Activated B cell treated with CpG ODN at 0.5 μM for 24 hours (primary cell): ENCODE results near the gene GATAD2A. TPM values are rescaled to one million over a fixed set of nuclear protein-coding genes. Genes with fewer than 3 reads are reported as not detected.
A peak's percentile ranks its signal among the peaks of the same experiment; 100 is the strongest.

Experiments used
- ATAC-seq: fragments of 200-7000 bp; cut with Tn5 transposase; one replicate; pipeline ENCODE4 v1.10.0; 2021; ENCODE audit warnings: low read depth, mild to moderate bottlenecking, moderate library complexity
- CTCF ChIA-PET: fragments of 350-600 bp; sonication (Branson Sonifier 250); formaldehyde crosslinking; loops from one replicate; lab custom pipeline; 2021; ENCODE audit warnings: antibody characterized with exemption; lab: Charles Lee
- POLR2A ChIA-PET: fragments of 350-600 bp; sonication (Branson Sonifier 250); formaldehyde crosslinking; loops from one replicate; lab custom pipeline; 2021; ENCODE audit warnings: antibody characterized with exemption; lab: Charles Lee
- DNase-seq: peaks from one replicate; pipeline ENCODE4 v3.0.0; 2022
- H3K27ac Mint-ChIP-seq: one replicate; pipeline ENCODE4 v1.8.0; 2020; ENCODE audit warnings: mixed read lengths
- H3K27me3 Mint-ChIP-seq: one replicate; pipeline ENCODE4 v1.8.0; 2021; ENCODE audit warnings: mixed read lengths
- H3K36me3 Mint-ChIP-seq: one replicate; pipeline ENCODE4 v1.8.0; 2021; ENCODE audit warnings: low read depth, mixed read lengths
- H3K4me1 Mint-ChIP-seq: one replicate; pipeline ENCODE4 v1.8.0; 2021; ENCODE audit warnings: mixed read lengths
- H3K4me3 Mint-ChIP-seq: one replicate; pipeline ENCODE4 v1.8.0; 2020; ENCODE audit warnings: mild to moderate bottlenecking, mixed read lengths
- H3K9me3 Mint-ChIP-seq: one replicate; pipeline ENCODE4 v1.8.0; 2020; ENCODE audit warnings: mixed read lengths
- intact Hi-C: fragments of 100-400 bp; cut with micrococcal nuclease; formaldehyde crosslinking; loops from one replicate; pipeline ENCODE4 v1.15.1; 2024
- total RNA-seq: library from RNA; stranded (reverse); gene quantifications from 2 replicates; pipeline ENCODE4 v1.2.3, GENCODE V29; 2022
- TF ChIP-seq, protein P1 (sequence below): fragments of 200-600 bp; IDR thresholded peaks from one replicate; pipeline ENCODE4 v1.8.0; 2022; ENCODE audit warnings: antibody characterized with exemption, mild to moderate bottlenecking

Gene GATAD2A
- total RNA-seq, 1 donor from 2014 or later, result 116 TPM

DNA sequence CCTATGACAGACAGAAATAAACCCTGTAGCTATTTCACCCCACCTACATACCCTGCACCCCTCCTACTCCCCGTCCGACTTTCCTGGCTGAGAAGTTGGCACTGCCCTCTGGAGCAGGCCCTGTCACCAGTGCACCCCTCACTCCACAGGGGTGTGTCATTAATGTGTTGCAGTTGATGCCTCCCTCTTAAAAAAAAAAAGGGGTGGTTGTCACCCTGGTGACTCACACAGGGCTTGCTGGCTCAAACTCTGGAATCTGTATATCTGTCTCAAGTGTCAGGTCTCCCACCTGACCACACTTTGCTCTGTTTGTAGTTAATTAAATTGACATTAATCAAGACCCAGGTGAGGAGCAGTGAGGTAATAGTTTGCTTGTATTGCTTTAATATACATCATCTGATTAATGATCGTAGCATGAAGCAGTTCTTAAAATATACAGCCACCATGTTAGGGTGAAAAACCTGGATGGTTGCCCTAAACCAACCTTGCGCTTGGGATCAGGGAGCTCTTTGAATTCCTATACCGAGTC is 2.0 kb upstream of the GATAD2A start:
- H3K9me3 Mint-ChIP-seq, result no peaks in the 10 kb centered on the region
- H3K27me3 Mint-ChIP-seq, result no peaks in the 10 kb centered on the region
- DNase-seq, result no peak
- ATAC-seq, result no peak
- intact Hi-C loops, result loop anchor here (10.0 kb wide), 1 partner anchor 339 kb away; the partner anchor contains the start of gene SLC25A42
- CTCF ChIA-PET, result interaction anchor here (5.0 kb wide), 1 partner anchor 87 kb away, joined by 49 read pairs; no protein-coding TSS in a partner anchor
- H3K36me3 Mint-ChIP-seq, result peaks cover 5% of the 10 kb centered on the region
- H3K4me3 Mint-ChIP-seq, result no peak overlapping the region
- TF ChIP-seq, protein P1, sequence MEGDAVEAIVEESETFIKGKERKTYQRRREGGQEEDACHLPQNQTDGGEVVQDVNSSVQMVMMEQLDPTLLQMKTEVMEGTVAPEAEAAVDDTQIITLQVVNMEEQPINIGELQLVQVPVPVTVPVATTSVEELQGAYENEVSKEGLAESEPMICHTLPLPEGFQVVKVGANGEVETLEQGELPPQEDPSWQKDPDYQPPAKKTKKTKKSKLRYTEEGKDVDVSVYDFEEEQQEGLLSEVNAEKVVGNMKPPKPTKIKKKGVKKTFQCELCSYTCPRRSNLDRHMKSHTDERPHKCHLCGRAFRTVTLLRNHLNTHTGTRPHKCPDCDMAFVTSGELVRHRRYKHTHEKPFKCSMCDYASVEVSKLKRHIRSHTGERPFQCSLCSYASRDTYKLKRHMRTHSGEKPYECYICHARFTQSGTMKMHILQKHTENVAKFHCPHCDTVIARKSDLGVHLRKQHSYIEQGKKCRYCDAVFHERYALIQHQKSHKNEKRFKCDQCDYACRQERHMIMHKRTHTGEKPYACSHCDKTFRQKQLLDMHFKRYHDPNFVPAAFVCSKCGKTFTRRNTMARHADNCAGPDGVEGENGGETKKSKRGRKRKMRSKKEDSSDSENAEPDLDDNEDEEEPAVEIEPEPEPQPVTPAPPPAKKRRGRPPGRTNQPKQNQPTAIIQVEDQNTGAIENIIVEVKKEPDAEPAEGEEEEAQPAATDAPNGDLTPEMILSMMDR, result no peak
- POLR2A ChIA-PET, result interaction anchor here (0.6 to 2.5 kb wide), 2 partner anchors 15 to 18 kb away, joined by 6 to 29 read pairs; no protein-coding TSS in a partner anchor
- peak overlapping the region; percentile 63 for H3K27ac Mint-ChIP-seq
- peaks cover 40% of the 10 kb centered on the region for H3K4me1 Mint-ChIP-seq

DNA sequence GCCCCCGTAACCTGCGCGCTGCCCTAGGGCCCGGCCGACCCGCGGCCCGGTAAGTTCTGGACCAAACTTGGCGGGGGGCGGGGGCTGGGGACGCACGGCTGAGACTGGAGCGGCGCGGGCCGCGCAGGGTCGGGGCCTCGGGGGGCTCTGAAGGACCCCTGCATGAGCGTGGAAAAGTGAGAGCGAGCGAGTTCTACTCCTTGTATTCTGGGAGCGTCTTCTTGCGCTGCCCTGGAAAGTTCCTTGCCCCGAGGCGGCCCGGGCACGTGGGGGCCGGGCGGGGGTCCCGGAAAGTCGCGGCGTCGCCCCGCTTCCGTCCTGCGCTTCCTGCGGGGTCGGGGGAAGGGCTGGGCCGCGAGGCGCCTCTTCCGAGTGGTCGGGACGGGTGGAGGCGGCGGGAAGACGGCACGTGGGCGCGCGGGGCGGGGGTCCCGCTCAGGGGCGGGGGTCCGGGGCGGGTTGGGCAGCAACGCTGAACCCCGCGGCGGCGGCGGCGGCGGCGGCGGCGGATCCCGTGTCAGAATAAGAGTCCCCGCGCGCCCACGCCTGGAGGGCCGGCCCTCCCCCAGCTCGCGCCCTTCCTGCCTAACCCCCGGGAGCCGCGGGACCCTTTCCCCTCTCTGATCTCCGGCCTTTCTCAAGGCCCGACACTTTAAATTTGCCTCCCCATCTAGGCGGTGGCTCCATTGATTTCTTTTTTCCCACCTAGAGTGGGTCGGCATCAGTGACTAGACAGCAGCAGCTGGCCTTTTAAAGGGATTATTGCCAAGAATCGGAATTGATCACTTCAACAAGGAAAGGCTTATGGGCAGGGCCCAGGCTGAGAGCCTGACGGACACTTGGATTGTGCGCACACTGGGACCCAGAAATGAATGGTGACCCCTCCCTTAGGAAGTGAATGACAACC is 749 bp downstream of the GATAD2A start:
- peaks cover 66% of the 10 kb centered on the region for H3K4me1 Mint-ChIP-seq
- CTCF ChIA-PET, result interaction anchor here (0.7 to 5.0 kb wide), 10 partner anchors 11 to 127 kb away, joined by 3 to 49 read pairs (median 5); partner anchors contain the start of genes NDUFA13 and TSSK6
- no peaks in the 10 kb centered on the region for H3K9me3 Mint-ChIP-seq
- TF ChIP-seq, protein P1, result no peak
- H3K36me3 Mint-ChIP-seq, result peaks cover 12% of the 10 kb centered on the region
- no peaks in the 10 kb centered on the region for H3K27me3 Mint-ChIP-seq
- ATAC-seq, result peak; percentile 3
- peak overlapping the region; percentile 97 for H3K4me3 Mint-ChIP-seq
- intact Hi-C loops, result loop anchor here (1.0 to 10.0 kb wide), 9 partner anchors 21 to 341 kb away; partner anchors contain the start of genes BORCS8, MAU2, RFXANK and SLC25A42
- peak overlapping the region; percentile 89 for H3K27ac Mint-ChIP-seq
- POLR2A ChIA-PET, result interaction anchor here (0.6 to 2.8 kb wide), 18 partner anchors 9 to 338 kb away, joined by 3 to 29 read pairs (median 8); partner anchors contain the start of genes NDUFA13 and TSSK6
- DNase-seq, result peak; percentile 59

DNA sequence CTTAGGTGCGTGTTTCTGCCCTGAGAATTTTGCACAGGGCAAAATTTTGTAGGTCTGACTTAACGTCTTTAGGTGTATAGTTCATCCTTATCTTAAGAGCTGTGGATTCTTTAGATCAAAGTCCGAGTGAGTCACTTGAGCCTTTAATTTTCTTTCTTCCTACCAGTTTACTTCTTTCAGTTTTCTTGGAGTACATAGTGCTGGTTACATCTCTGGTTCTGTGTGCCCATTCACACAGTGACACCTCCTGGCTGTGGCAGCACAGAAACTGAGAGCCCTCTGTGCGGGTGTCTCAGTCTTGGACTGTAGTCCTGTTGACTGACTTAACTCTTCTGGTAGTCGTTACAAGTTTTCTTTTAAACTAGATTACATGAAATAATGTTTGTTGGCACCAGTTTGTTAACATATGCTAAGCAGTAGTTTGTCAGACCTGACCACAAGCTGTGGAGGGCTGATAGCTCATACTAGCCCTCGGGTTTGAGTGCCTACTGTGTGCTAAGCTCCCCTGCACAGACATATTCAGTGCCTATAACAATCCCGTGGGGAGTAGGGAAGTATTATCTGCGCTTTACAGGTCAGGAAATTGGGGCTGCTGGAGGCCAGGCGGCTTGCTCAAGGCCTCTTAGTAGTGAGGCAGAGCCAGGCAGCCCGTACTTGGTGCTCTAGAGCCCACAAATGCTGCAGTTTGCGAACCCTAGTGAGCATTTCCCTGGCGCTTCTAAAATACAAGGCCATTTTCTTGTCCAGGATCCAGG is 1.6 kb downstream of the GATAD2A start:
- ChIA-PET POLR2A (interaction anchor here (0.7 to 2.8 kb wide), 11 partner anchors 11 to 83 kb away, joined by 3 to 18 read pairs (median 7); no protein-coding TSS in a partner anchor), CTCF (interaction anchor here (0.8 to 5.0 kb wide), 7 partner anchors 10 to 109 kb away, joined by 3 to 49 read pairs (median 4); partner anchors contain the start of genes NDUFA13 and TSSK6)
- no peaks in the 10 kb centered on the region for H3K9me3 Mint-ChIP-seq
- ATAC-seq (peak; percentile 15), DNase-seq (no peak)
- TF ChIP-seq, protein P1, result no peak
- peaks cover 12% of the 10 kb centered on the region for H3K36me3 Mint-ChIP-seq
- intact Hi-C loops, result loop anchor here (2.0 to 10.0 kb wide), 3 partner anchors 38 to 342 kb away; partner anchors contain the start of gene SLC25A42
- peak overlapping the region; percentile 89 for H3K27ac Mint-ChIP-seq
- H3K4me1 Mint-ChIP-seq, result peaks cover 70% of the 10 kb centered on the region
- H3K4me3 Mint-ChIP-seq, result peak overlapping the region; percentile 97
- H3K27me3 Mint-ChIP-seq, result no peaks in the 10 kb centered on the region

DNA sequence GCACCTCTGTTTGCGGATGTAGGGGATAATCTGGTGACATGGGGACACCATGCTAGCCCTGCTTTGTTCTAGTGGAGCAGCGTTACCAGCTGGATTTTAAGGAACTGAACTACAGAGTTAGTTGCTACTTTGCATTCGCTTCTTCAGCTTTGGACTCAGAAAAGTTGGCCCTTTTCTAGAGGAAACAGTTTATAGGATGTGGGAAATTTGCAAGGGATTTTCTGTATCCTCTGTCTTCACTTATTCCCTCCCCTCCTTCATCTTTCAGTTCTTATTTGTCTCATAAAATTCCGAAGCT is 2.1 kb downstream of the GATAD2A start:
- CTCF ChIA-PET, result interaction anchor here (0.8 to 5.0 kb wide), 5 partner anchors 10 to 83 kb away, joined by 3 to 49 read pairs (median 6); no protein-coding TSS in a partner anchor
- POLR2A ChIA-PET, result interaction anchor here (0.6 to 2.0 kb wide), 7 partner anchors 22 to 83 kb away, joined by 3 to 9 read pairs (median 7); no protein-coding TSS in a partner anchor
- intact Hi-C loops, result loop anchor here (2.0 to 10.0 kb wide), 3 partner anchors 37 to 343 kb away; partner anchors contain the start of gene SLC25A42
- peaks cover 13% of the 10 kb centered on the region for H3K36me3 Mint-ChIP-seq
- peak overlapping the region; percentile 97 for H3K4me3 Mint-ChIP-seq
- TF ChIP-seq, protein P1, result no peak
- peaks cover 73% of the 10 kb centered on the region for H3K4me1 Mint-ChIP-seq
- no peaks in the 10 kb centered on the region for H3K9me3 Mint-ChIP-seq
- DNase-seq (no peak), ATAC-seq (no peak)
- no peak overlapping the region for H3K27ac Mint-ChIP-seq
- no peaks in the 10 kb centered on the region for H3K27me3 Mint-ChIP-seq
